LNCAP (cell line): ENCODE data around the gene PLCZ1.

Experiments
- CTCF ChIP-seq: fragments of 450-650 bp; IDR thresholded peaks from 2 replicates; pipeline ENCODE4 v1.5.1; 2017; ENCODE audit warnings: mild to moderate bottlenecking

Gene PLCZ1

GRCh38 chr12:18751866-18752265 is 14.1 kb upstream of the PLCZ1 start:
- no peak for TF ChIP-seq CTCF

DNA sequence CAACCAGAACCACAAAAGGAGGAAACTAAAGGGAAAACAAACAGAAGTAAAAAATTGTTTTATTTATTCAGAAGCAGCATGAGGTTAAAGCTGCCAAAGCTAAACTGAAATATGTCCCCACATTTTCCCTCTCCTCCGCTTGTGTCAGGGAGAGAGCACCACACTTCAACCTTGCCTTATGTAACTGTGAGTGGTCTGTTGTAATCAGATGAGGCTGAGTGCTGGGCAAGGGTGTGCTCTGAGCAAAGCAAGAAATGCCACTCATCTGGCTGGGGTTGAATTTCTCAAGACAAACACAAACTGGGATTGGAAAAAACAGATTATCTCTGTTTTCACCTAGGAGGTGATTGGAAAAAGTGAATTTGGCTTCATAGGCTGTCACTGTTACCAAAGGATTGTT is 12.3 kb upstream of the PLCZ1 start:
- TF ChIP-seq CTCF: no peak

GRCh38 chr12:18749386-18749957 is 11.7 kb upstream of the PLCZ1 start:
- TF ChIP-seq CTCF: no peak

DNA sequence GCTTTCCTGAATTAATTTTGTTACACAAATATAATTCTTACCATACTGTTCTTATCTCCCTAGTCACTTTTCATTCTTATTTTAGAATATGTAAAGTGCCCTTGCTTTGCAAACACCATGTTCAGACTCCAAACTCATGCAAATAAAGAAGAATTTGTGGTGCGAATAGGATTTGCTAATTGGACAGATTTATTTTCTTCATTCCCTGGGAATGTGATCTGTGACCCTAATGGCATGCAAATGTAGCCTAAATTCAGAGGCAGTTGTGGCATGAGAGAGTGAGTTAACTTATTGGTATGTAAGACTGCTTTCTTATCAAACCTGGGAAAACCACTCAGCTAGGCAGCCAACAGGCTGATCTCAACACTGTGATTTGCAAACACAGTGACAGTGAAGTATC is 10.1 kb upstream of the PLCZ1 start:
- TF ChIP-seq CTCF: no peak

- TF ChIP-seq CTCF: no peak
Observed at GRCh38 chr12:18731156-18731555, 6.7 kb downstream of the PLCZ1 start.

GRCh38 chr12:18723752-18724151 is 14.1 kb downstream of the PLCZ1 start:
- no peak for TF ChIP-seq CTCF

DNA sequence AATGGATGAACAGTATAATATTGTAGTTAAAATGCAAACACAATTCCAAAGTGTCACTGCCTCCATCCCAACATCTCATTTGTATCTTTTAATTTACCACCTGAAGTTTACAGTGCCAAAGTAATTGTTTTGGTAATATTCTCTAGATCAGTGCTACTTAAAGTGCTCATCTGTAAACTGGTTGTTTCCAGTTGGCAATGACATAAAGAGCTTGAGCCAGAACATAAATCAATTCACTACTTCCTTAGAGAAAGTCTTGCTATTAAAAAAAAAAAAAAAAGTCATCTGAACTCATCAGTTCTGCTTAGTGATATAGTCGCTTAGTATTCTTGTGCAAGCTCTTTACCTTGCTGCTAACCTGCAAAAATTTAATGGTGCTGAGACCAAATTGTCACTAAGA is 16.4 kb downstream of the PLCZ1 start:
- no peak for TF ChIP-seq CTCF

GRCh38 chr12:18720690-18721089 is 17.1 kb downstream of the PLCZ1 start:
- no peak for TF ChIP-seq CTCF
